Mesenchymal stem cell (in vitro differentiated cells and primary cell): ENCODE measurements around the gene GAS2L3. TPM values are rescaled to one million over a fixed set of nuclear protein-coding genes. Genes with fewer than 3 reads are reported as not detected.
A peak's percentile ranks its signal among the peaks of the same experiment; 100 is the strongest.

ENCODE experiments used
- DNase-seq: peaks from one replicate; pipeline ENCODE4 v3.0.0-alpha.2; 2013
- H2AFZ ChIP-seq: one replicate; pipeline ENCODE4 v1.6.1; 2013; ENCODE audit warnings: low read depth, mild to moderate bottlenecking, control low read depth, inconsistent platforms, low read length, moderate library complexity
- H2AK5ac ChIP-seq: 2 replicates; pipeline ENCODE4 v1.6.1; 2013; ENCODE audit warnings: low read length, moderate library complexity, mild to moderate bottlenecking, inconsistent platforms; ENCODE audit not compliant: severe bottlenecking
- H2BK120ac ChIP-seq: one replicate; pipeline ENCODE4 v1.6.1; 2013; ENCODE audit warnings: low read depth, mild to moderate bottlenecking, inconsistent platforms, low read length, moderate library complexity
- H2BK12ac ChIP-seq, 2 experiments: one replicate each; pipeline ENCODE4 v1.6.1; 2013; ENCODE audit warnings: inconsistent platforms in 2 of 2, low read length in 2 of 2, mild to moderate bottlenecking in 2 of 2, moderate library complexity in 2 of 2, control low read depth in 1 of 2
- H2BK15ac ChIP-seq: one replicate; pipeline ENCODE4 v1.6.1; 2013; ENCODE audit warnings: mild to moderate bottlenecking, low read depth, inconsistent platforms; ENCODE audit not compliant: poor library complexity, severe bottlenecking
- H2BK5ac ChIP-seq: 2 replicates; pipeline ENCODE4 v1.6.1; 2013; ENCODE audit warnings: low read depth, mild to moderate bottlenecking, low read length, control low read depth, inconsistent platforms; ENCODE audit not compliant: poor library complexity, severe bottlenecking
- H3K14ac ChIP-seq, 2 experiments: one replicate each; pipeline ENCODE4 v1.6.1; 2013; ENCODE audit warnings: inconsistent platforms in 2 of 2, low read length in 2 of 2, control low read depth in 1 of 2, mild to moderate bottlenecking in 1 of 2, moderate library complexity in 1 of 2
- H3K18ac ChIP-seq, 2 experiments: one replicate each; pipeline ENCODE4 v1.6.1; 2013; ENCODE audit warnings: inconsistent platforms in 2 of 2, low read length in 2 of 2, control low read depth in 1 of 2, low read depth in 1 of 2, mild to moderate bottlenecking in 1 of 2
- H3K23ac ChIP-seq, 2 experiments: one replicate each; pipeline ENCODE4 v1.6.1; 2013; ENCODE audit warnings: inconsistent platforms in 2 of 2, low read length in 2 of 2, mild to moderate bottlenecking in 2 of 2, moderate library complexity in 2 of 2, control low read depth in 1 of 2
- H3K27ac ChIP-seq: 2 replicates; pipeline ENCODE4 v1.5.1; 2013; ENCODE audit warnings: mild to moderate bottlenecking, moderate library complexity, low read length, control low read depth, inconsistent platforms; ENCODE audit not compliant: poor library complexity, severe bottlenecking
- H3K27me3 ChIP-seq, 2 experiments: 2 replicates each; pipeline versions ENCODE4 v1.6.1 to v1.7.0; 2013; ENCODE audit warnings: low read length in 2 of 2, mild to moderate bottlenecking in 2 of 2, moderate library complexity in 2 of 2, control low read depth in 1 of 2, inconsistent platforms in 1 of 2; ENCODE audit not compliant: control insufficient read depth in 1 of 2, insufficient read depth in 1 of 2
- H3K36me3 ChIP-seq, 2 experiments: 2 replicates each; pipeline versions ENCODE4 v1.6.1 to v1.7.0; 2013; ENCODE audit warnings: low read length in 2 of 2, control low read depth in 1 of 2, inconsistent platforms in 1 of 2, low read depth in 1 of 2, mild to moderate bottlenecking in 1 of 2; ENCODE audit not compliant: insufficient read depth in 2 of 2, control insufficient read depth in 1 of 2
- H3K4ac ChIP-seq, 2 experiments: one replicate each; pipeline ENCODE4 v1.6.1; 2013; ENCODE audit warnings: inconsistent platforms in 2 of 2, low read length in 2 of 2, mild to moderate bottlenecking in 2 of 2, moderate library complexity in 2 of 2, control low read depth in 1 of 2, low read depth in 1 of 2
- H3K4me1 ChIP-seq: 2 replicates; pipeline ENCODE4 v1.6.1; 2013; ENCODE audit warnings: low read depth, low read length, control low read depth; ENCODE audit not compliant: control insufficient read depth, insufficient read depth
- H3K4me2 ChIP-seq: 2 replicates; pipeline ENCODE4 v1.6.1; 2013; ENCODE audit warnings: low read length, mild to moderate bottlenecking, inconsistent platforms; ENCODE audit not compliant: poor library complexity, severe bottlenecking
- H3K4me3 ChIP-seq, 2 experiments: 2 replicates each; pipeline versions ENCODE4 v1.5.1 to v1.7.0; 2013; ENCODE audit warnings: low read length in 2 of 2, mild to moderate bottlenecking in 2 of 2, control low read depth in 1 of 2, low read depth in 1 of 2; ENCODE audit not compliant: insufficient read depth in 1 of 2
- H3K79me1 ChIP-seq: replicated peaks from 2 replicates; pipeline ENCODE4 v1.6.1; 2013; ENCODE audit warnings: mild to moderate bottlenecking, control low read depth, low read length, inconsistent platforms; ENCODE audit not compliant: poor library complexity, severe bottlenecking
- H3K9ac ChIP-seq: 2 replicates; pipeline ENCODE4 v1.7.0; 2013; ENCODE audit warnings: mild to moderate bottlenecking, low read length, moderate library complexity
- H3K9me3 ChIP-seq: 2 replicates; pipeline ENCODE4 v1.7.0; 2013; ENCODE audit warnings: mild to moderate bottlenecking, low read length; ENCODE audit not compliant: control insufficient read depth
- H4K8ac ChIP-seq: one replicate; pipeline ENCODE4 v1.6.1; 2013; ENCODE audit warnings: inconsistent platforms, mild to moderate bottlenecking, low read length, moderate library complexity
- H4K91ac ChIP-seq: one replicate; pipeline ENCODE4 v1.6.1; 2013; ENCODE audit warnings: mild to moderate bottlenecking, low read length, inconsistent platforms
- WGBS: methylation state at CpG from one replicate; pipeline ENCODE4 v1.1.7; 2013; ENCODE audit warnings: mixed read lengths; 5-methylcytosine and 5-hydroxymethylcytosine counted together
- polyA plus RNA-seq, 2 experiments: library from polyadenylated mRNA; stranded (reverse); fragments of 200-250 nt; gene quantifications; one replicate each; pipeline ENCODE4 v1.2.3, GENCODE V29; 2013

GAS2L3 gene
- polyA plus RNA-seq (2013, experiment 1 of 2) = 11.0 TPM
- 10.1 TPM for polyA plus RNA-seq (2013, experiment 2 of 2)

DNA sequence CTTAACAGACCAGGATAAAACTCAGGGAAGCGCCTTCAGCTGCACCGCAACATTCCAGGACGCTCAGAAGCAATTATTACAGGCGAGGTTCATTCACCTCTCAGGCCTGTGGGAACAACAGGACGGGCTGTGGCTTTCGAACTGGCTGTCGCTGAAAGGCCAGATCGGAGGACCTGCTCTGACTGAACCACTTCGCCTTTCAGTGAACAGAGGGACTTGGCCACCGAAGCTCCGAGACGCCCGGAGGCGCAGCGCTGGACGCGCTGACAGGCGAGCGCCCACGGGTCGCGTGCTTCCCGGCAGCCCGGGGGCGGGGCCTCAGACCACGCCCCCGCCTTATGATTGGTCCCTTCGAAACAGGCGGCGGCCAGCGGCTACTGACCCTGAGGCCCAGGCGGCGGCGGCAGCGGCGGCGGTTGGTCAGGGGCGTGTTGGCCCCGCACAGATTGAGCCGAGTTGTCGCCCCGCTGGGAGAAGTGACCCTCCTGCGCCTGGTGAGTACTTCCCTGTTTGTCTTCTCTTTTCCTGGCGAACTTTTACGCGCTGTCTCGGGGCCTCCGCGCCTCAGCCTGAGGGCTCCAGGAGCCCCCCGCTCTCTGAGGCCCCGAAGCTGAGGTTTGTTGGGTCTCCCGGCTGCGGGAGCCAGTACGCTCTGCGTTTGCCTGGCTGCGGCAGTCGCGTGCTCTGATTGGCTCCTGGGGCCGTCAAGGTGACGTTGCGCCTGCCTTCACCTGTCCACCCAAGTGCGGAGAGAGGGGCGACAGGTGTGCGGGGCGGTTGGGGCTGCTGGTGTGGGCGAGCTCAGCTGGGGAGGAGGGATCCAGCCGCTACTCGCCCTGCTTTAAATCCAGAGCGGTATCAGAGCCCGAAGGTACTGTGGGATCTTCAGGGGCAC is at the start of gene GAS2L3:
TSS of gene GAS2L3 (plus strand) at position 393 of the 895 bp plus-strand sequence. CDS start 21,221 bp downstream, outside the sequence.
- Histone ChIP-seq H3K79me1 (peaks cover 5% of the 10 kb centered on the region), H3K9ac (peak within 1 kb of the TSS; percentile 88), H3K27ac (peak within 1 kb of the TSS; percentile 6), H2BK5ac (no peak within 1 kb of the TSS), H3K36me3 (no peaks in the 10 kb centered on the region), H2AFZ (peak within 1 kb of the TSS; percentile 72), H3K4me3 (peak within 1 kb of the TSS; percentile 83 to 95), H3K4me2 (peak within 1 kb of the TSS; percentile 89), H4K8ac (peak within 1 kb of the TSS; percentile 75), H3K4me1 (peaks cover 2% of the 10 kb centered on the region), H3K4ac (peak within 1 kb of the TSS; percentile 1 to 47), H2AK5ac (no peak within 1 kb of the TSS), H3K23ac (no peak within 1 kb of the TSS), H2BK120ac (peak within 1 kb of the TSS; percentile 2), H3K14ac (peak within 1 kb of the TSS in 1 of 2 experiments; percentile 82), H3K18ac (peak within 1 kb of the TSS; percentile 83 to 92), H2BK12ac (peak within 1 kb of the TSS in 1 of 2 experiments; percentile 66), H3K27me3 (peaks cover 0 to 3% of the 10 kb centered on the region in 2 experiments), H4K91ac (peak within 1 kb of the TSS; percentile 83), H3K9me3 (no peaks in the 10 kb centered on the region), H2BK15ac (peak within 1 kb of the TSS; percentile 81)
- peak; percentile 92 for DNase-seq
- under 1% methylated on average over 70 of the region's 70 CpGs for whole genome bisulfite sequencing

GRCh38 chr12:100528034-100528433 is 45.5 kb upstream of the GAS2L3 start:
- Histone ChIP-seq H4K8ac (no peak overlapping the region), H3K9me3 (no peaks in the 10 kb centered on the region), H2BK5ac (no peak overlapping the region), H3K36me3 (no peaks in the 10 kb centered on the region), H2BK15ac (no peak overlapping the region), H3K4ac (no peak overlapping the region), H3K27me3 (peaks cover 0 to 28% of the 10 kb centered on the region in 2 experiments), H2BK12ac (no peak overlapping the region), H4K91ac (no peak overlapping the region), H3K14ac (no peak overlapping the region), H2AK5ac (no peak overlapping the region), H3K79me1 (no peaks in the 10 kb centered on the region), H3K4me1 (no peaks in the 10 kb centered on the region), H3K18ac (no peak overlapping the region), H2BK120ac (no peak overlapping the region), H2AFZ (no peak overlapping the region), H3K4me3 (no peak overlapping the region), H3K23ac (no peak overlapping the region), H3K9ac (no peak overlapping the region), H3K27ac (no peak overlapping the region), H3K4me2 (no peak overlapping the region)
- WGBS = 40% methylated on average over 3 of the region's 3 CpGs
- DNase-seq = no peak

DNA sequence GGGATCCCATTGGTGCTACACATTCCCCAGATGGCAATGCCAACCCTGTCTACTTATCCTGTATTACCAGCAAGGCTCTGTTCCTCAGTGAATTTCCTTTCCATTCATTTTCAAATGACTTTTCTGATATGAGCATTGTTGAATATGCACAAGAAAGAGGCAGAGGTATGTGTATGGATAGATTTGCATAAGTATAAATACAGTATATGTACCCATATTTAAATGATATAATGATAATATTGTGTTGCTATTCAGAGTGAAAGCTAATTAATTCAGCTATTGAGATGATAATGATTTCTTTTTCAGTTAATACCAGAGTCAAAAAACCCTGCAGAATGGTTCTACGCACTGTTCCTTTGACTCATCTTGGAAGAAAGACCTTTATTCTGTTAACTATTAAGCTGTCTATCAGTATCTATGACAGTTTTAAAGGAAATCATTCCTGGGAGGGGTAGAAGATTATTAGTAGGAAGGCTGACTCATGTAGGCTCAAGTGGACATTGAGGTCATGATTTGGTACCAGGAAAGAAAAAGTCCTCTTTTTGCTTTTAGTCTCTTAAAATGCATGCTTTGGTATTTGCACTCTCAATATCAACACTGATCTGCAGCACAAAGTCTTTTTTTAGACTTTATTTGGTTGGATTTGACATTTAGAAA is 44.9 kb upstream of the GAS2L3 start:
- Histone ChIP-seq H3K79me1 (no peaks in the 10 kb centered on the region), H3K27me3 (peaks cover 0 to 26% of the 10 kb centered on the region in 2 experiments), H2AFZ (no peak overlapping the region), H2BK120ac (no peak overlapping the region), H3K18ac (no peak overlapping the region), H3K4me1 (no peaks in the 10 kb centered on the region), H2BK5ac (no peak overlapping the region), H3K9ac (no peak overlapping the region), H4K91ac (no peak overlapping the region), H4K8ac (no peak overlapping the region), H3K14ac (no peak overlapping the region), H3K23ac (no peak overlapping the region), H3K4me2 (no peak overlapping the region), H3K36me3 (no peaks in the 10 kb centered on the region), H2BK12ac (no peak overlapping the region), H2BK15ac (no peak overlapping the region), H3K4ac (no peak overlapping the region), H3K9me3 (no peaks in the 10 kb centered on the region), H3K27ac (no peak overlapping the region), H3K4me3 (no peak overlapping the region), H2AK5ac (no peak overlapping the region)
- WGBS = no CpG with 5 or more reads among the region's 1 CpG
- no peak for DNase-seq

DNA sequence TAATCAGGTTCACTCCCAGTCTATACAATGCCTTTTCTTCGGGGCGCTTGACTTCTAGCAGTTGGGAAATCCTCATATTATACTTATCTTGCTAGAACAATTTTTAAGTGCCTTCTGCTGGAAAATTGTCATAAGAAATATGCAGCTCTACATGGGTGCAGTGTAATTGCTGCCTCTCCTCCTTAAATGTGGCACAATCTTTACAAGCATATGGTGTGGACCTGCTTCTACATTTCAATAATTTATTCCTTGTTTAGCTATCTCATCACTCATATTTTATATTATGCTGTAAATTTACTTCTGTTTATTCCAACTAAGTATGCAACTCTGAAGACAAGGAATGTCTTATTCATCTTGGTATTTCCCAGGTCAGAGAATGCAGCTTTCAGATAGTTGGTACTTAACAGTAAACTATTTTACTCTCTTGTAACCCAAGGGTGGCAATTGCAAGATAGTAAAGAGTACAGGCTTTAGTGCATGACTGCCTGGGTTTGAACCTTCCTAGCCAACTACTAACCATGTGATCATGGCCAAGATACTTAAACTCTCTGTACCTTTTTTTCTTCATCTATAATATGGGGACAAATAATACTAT is 43.6 kb upstream of the GAS2L3 start:
- no peak overlapping the region for H3K23ac ChIP-seq
- no peak overlapping the region for H2BK5ac ChIP-seq
- H2AFZ ChIP-seq = no peak overlapping the region
- H3K18ac ChIP-seq = no peak overlapping the region
- no peak overlapping the region for H2BK12ac ChIP-seq
- no peak overlapping the region for H3K27ac ChIP-seq
- H3K36me3 ChIP-seq = no peaks in the 10 kb centered on the region
- H3K4me1 ChIP-seq = no peaks in the 10 kb centered on the region
- peaks cover 0 to 25% of the 10 kb centered on the region in 2 experiments for H3K27me3 ChIP-seq
- no peaks in the 10 kb centered on the region for H3K79me1 ChIP-seq
- no peak overlapping the region for H4K8ac ChIP-seq
- no peak overlapping the region for H3K4me2 ChIP-seq
- H3K14ac ChIP-seq = no peak overlapping the region
- H3K4me3 ChIP-seq = no peak overlapping the region
- 83% methylated on average over 2 of the region's 2 CpGs for WGBS
- H2AK5ac ChIP-seq = no peak overlapping the region
- H3K4ac ChIP-seq = no peak overlapping the region
- H4K91ac ChIP-seq = no peak overlapping the region
- H2BK15ac ChIP-seq = no peak overlapping the region
- H3K9ac ChIP-seq = no peak overlapping the region
- DNase-seq = no peak
- H2BK120ac ChIP-seq = no peak overlapping the region
- H3K9me3 ChIP-seq = no peaks in the 10 kb centered on the region
